Ishikawa (cell line): Measurements from ENCODE around the gene ZBTB48.

Experiments
- CEBPB ChIP-seq: IDR thresholded peaks from 2 replicates; pipeline ENCODE4 v1.6.1; 2012
- CREB1 ChIP-seq: IDR thresholded peaks from 2 replicates; pipeline ENCODE4 v1.6.1; 2012; ENCODE audit warnings: low read depth
- EGR1 ChIP-seq: IDR thresholded peaks from 2 replicates; pipeline ENCODE4 v1.6.1; 2012
- EP300 ChIP-seq: IDR thresholded peaks from 2 replicates; pipeline ENCODE4 v1.6.1; 2012; ENCODE audit warnings: borderline replicate concordance
- FOXM1 ChIP-seq: IDR thresholded peaks from 2 replicates; pipeline ENCODE4 v1.6.1; 2012; ENCODE audit warnings: low read depth, borderline replicate concordance
- MAX ChIP-seq: IDR thresholded peaks from 2 replicates; pipeline ENCODE4 v1.6.1; 2012
- NFIC ChIP-seq: IDR thresholded peaks from 2 replicates; pipeline ENCODE4 v1.6.1; 2012
- RAD21 ChIP-seq: IDR thresholded peaks from 2 replicates; pipeline ENCODE4 v1.6.1; 2012; ENCODE audit warnings: low read depth
- REST ChIP-seq: IDR thresholded peaks from 2 replicates; pipeline ENCODE4 v1.6.1; 2012; ENCODE audit warnings: low read depth, mild to moderate bottlenecking
- TAF1 ChIP-seq: IDR thresholded peaks from 2 replicates; pipeline ENCODE4 v1.6.1; 2012; ENCODE audit warnings: low read depth, mild to moderate bottlenecking
- TCF12 ChIP-seq: IDR thresholded peaks from 2 replicates; pipeline ENCODE4 v1.6.1; 2012; ENCODE audit warnings: low read depth
- TEAD4 ChIP-seq: IDR thresholded peaks from 2 replicates; pipeline ENCODE4 v1.6.1; 2012
- USF1 ChIP-seq: IDR thresholded peaks from 2 replicates; pipeline ENCODE4 v1.6.1; 2012
- YY1 ChIP-seq: IDR thresholded peaks from 2 replicates; pipeline ENCODE4 v1.6.1; 2012; ENCODE audit warnings: low read depth
- ZBTB7A ChIP-seq: IDR thresholded peaks from 2 replicates; pipeline ENCODE4 v1.6.1; 2012; ENCODE audit warnings: low read depth

The ZBTB48 gene

GRCh38 chr1:6622396-6623152 is 42.8 kb downstream of the ZBTB48 start:
- TF ChIP-seq RAD21 (no peak), ZBTB7A (no peak), TAF1 (no peak), YY1 (no peak), CREB1 (no peak), EGR1 (no peak), CEBPB (no peak), TCF12 (no peak), REST (no peak), MAX (no peak), FOXM1 (no peak), USF1 (no peak), TEAD4 (no peak), NFIC (no peak), EP300 (no peak)

- TF ChIP-seq CREB1 (no peak), NFIC (no peak), TCF12 (no peak), ZBTB7A (no peak), EP300 (no peak), RAD21 (no peak), FOXM1 (no peak), USF1 (no peak), MAX (no peak)
Measured at GRCh38 chr1:6623269-6623965, 43.6 kb downstream of the ZBTB48 start.

- TF ChIP-seq EP300 (no peak), REST (no peak; the same call in 1 of the 2 replicates), FOXM1 (no peak), YY1 (peak; percentile 97), RAD21 (no peak), MAX (peak; percentile 34), TCF12 (0 out of 2 replicates have a peak, but pooled peaks have one; percentile 2), TEAD4 (no peak), NFIC (peak; percentile 65), TAF1 (peak; percentile 53; the same call in 1 of the 2 replicates), ZBTB7A (peak; percentile 50), USF1 (0 out of 2 replicates have a peak, but pooled peaks have one; percentile 11), CREB1 (no peak), EGR1 (no peak), CEBPB (no peak)
Measured at GRCh38 chr1:6624710-6625583, 45.2 kb downstream of the ZBTB48 start, which contains the start of gene THAP3. TSS of gene THAP3 (plus strand) at chr1:6624868. CDS start at chr1:6625219, 351 bp downstream.

- TF ChIP-seq ZBTB7A (0 out of 2 replicates have a peak, but pooled peaks have one; percentile 30), USF1 (no peak), TCF12 (no peak)
Measured at GRCh38 chr1:6625584-6626149, 45.9 kb downstream of the ZBTB48 start.
